ENCODE data around the gene C9orf72.

C9orf72 gene

DNA sequence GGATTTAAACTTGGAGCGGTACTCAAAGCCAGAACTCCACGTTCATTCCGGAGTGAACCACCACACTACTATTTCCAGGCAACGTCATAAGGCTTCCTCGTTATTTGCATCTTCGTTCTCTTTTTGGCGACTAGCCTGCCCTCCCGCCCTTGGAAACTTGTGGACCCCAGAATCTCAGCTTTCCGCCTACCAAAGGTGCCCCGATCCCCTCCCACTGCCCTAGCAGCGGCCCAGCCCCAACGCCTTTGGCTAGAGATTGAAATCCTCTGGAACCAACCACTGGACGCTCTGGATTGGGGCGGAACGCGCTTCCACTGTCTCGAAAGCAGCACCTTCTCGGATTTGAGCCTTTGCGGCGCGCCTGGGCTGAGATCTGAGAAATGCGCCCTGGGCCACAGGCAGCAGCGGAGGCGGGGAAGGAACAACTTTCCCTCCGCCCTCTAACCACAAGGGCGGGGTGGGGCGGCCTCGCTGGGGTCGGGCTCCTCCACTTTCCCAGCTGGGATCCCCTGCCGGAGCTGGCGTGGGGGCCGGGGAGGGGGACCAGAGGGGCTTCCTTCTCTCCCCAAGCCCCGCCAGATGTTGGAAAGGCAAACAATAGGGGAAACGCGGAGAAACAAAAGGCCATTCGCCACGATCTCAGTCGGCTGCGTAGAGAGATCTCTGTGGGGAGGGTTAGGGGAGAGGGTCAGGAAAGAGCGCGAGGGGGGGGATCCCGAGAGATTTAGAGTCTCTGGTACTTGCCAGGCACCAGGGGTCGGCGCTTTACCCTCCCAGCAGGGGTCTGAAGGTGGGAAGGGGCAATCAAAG is 45.0 kb downstream of the C9orf72 start:
- TF ChIP-seq POLR2A (IDR thresholded peaks at IDR 0.05; ENCODE audit: low read depth, low read length): no peak
- FAIRE-seq: no peak
- no peak for DNase-seq (ENCODE audit: insufficient read length, low spot score)

DNA sequence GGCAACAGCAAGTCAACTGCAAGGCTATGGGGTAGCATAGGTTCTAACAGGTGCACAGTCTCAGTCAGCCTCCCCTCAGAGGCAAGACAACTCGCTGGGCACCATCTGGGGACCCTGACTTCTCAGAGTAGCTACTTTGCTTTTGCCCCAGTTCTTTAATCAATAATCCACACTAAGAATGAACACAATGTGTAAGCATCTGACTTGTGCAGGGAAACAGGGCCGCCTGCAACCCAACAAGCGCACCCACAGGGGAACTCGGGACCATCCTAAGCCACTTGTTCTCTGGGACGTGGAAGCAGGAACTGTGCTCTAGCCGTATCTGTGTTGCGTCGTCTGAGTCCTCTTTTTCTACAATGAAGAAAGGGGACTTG is 45.6 kb downstream of the C9orf72 start:
- no peak for FAIRE-seq
- TF ChIP-seq POLR2A (IDR thresholded peaks at IDR 0.05; ENCODE audit: low read depth, low read length): no peak
- no peak for DNase-seq (ENCODE audit: insufficient read length, low spot score)

- FAIRE-seq: no peak
- TF ChIP-seq POLR2A (IDR thresholded peaks at IDR 0.05; ENCODE audit: low read depth, low read length): no peak
Observed at GRCh38 chr9:27524236-27524635, 49.0 kb downstream of the C9orf72 start, which contains the start of gene IFNK. Gene IFNK (plus strand): TSS chr9:27524290. CDS start chr9:27524337, 47 bp downstream.

DNA sequence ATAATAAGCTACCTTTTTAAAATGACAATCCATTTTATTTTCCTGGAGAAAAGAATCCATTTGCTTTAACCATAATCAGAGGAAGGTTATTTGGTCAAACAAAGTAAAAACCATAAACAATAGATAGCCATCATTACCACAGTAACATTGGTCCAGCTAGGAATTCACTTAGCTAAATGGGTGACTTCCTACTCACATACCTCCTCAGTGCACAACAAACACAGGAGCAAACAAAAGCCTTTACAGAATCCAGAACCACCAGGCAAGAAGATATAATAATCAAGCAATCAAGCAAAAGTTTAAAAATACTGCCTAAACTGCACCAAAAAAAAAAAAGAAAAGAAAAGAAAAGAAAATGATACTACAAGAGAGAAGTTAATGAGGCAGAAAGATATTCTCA is 50.1 kb downstream of the C9orf72 start:
- no peak for FAIRE-seq
- DNase-seq (ENCODE audit: insufficient read length, low spot score): no peak
- TF ChIP-seq POLR2A (IDR thresholded peaks at IDR 0.05; ENCODE audit: low read depth, low read length): no peak

More at GRCh38 chr9:27524236-27524635, 49.0 kb downstream of the C9orf72 start, which contains the start of gene IFNK:
- no peak for DNase-seq (ENCODE audit: insufficient read length, low spot score)

DNA sequence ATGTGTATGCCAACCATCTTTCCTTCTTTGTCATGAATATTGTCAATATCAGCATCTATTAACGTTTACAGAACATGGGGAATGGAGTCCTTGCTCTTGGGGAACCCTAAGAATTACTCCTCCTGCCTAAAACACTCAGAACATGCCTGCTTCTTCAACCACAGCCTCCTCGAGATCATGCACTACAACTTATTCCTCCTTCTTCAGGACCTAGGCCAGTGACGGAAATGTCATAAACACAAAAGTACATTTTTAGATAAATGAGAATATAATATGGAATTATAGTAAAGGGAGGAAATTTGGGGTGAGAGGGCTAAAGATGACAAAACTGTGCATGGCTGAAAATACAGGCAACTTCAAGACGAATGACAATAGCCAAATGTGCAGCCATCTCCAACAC is 52.3 kb downstream of the C9orf72 start:
- DNase-seq (ENCODE audit: insufficient read length, low spot score) (no peak), FAIRE-seq (no peak)
- TF ChIP-seq POLR2A (IDR thresholded peaks at IDR 0.05; ENCODE audit: low read depth, low read length): no peak

GRCh38 chr9:27519466-27520465 is 53.5 kb downstream of the C9orf72 start:
- TF ChIP-seq POLR2A (IDR thresholded peaks at IDR 0.05; ENCODE audit: low read depth, low read length): no peak
- DNase-seq (ENCODE audit: insufficient read length, low spot score) (no peak), FAIRE-seq (peak; percentile 62)

- DNase-seq (ENCODE audit: insufficient read length, low spot score) (no peak), FAIRE-seq (no peak)
- TF ChIP-seq POLR2A (IDR thresholded peaks at IDR 0.05; ENCODE audit: low read depth, low read length): no peak
Observed at GRCh38 chr9:27518809-27519208, 54.5 kb downstream of the C9orf72 start.

- no peak for TF ChIP-seq POLR2A (IDR thresholded peaks at IDR 0.05; ENCODE audit: low read depth, low read length)
- no peak for FAIRE-seq
- DNase-seq (ENCODE audit: insufficient read length, low spot score): no peak
Observed at GRCh38 chr9:27518006-27518405, 55.3 kb downstream of the C9orf72 start.

DNA sequence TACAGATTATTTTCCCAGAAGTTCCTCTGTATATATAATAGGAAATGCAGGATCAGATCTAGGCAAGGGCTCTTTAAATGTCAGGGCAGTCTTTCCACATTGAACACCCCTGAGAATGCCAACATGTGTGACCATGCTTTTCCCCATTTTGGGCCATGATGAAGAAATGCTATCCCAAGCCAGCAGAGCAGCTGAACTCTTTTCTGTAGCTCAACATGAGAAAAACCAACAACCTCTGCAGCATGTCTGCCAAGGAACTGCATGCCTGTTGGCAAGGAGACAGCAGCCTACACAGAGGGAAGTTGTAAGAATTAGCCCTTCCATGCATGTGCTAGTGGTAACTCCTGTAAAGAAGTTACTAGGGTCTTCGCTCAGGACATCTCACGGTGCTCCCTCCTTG is 58.7 kb downstream of the C9orf72 start:
- DNase-seq (ENCODE audit: insufficient read length, low spot score) (no peak), FAIRE-seq (no peak)
- TF ChIP-seq POLR2A (IDR thresholded peaks at IDR 0.05; ENCODE audit: low read depth, low read length): no peak

GRCh38 chr9:27511771-27512170 is 61.5 kb downstream of the C9orf72 start:
- DNase-seq (ENCODE audit: insufficient read length, low spot score): no peak
- no peak for FAIRE-seq
- no peak for TF ChIP-seq POLR2A (IDR thresholded peaks at IDR 0.05; ENCODE audit: low read depth, low read length)

- no peak for FAIRE-seq
- no peak for TF ChIP-seq POLR2A (IDR thresholded peaks at IDR 0.05; ENCODE audit: low read depth, low read length)
- DNase-seq (ENCODE audit: insufficient read length, low spot score): no peak
Observed at GRCh38 chr9:27510780-27511179, 62.5 kb downstream of the C9orf72 start.

- no peak for TF ChIP-seq POLR2A (IDR thresholded peaks at IDR 0.05; ENCODE audit: low read depth, low read length)
- no peak for DNase-seq (ENCODE audit: insufficient read length, low spot score)
- FAIRE-seq: no peak
Observed at GRCh38 chr9:27506981-27507380, 66.3 kb downstream of the C9orf72 start.

DNA sequence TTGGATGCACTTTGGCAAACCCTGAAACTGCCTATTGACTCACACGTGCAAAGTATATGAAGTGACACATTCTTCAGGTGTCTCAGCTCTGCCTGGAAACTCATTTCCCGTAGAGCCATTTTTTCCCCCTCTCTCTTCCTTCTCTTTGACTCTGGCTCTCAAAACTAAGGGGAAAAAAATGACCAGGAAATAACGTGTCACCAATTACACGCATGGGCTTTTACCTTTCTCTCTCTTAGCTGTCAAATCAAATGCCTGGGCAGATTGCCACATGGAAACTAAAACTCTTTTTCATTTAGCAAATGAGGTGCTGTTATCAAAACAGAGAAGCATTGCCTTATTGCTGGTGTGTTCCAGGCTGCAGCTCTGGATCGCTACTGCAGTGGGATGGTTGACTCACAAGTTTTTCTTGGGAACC is 67.5 kb downstream of the C9orf72 start:
- no peak for TF ChIP-seq POLR2A (IDR thresholded peaks at IDR 0.05; ENCODE audit: low read depth, low read length)
- DNase-seq (ENCODE audit: insufficient read length, low spot score) (no peak), FAIRE-seq (no peak)

- no peak for TF ChIP-seq POLR2A (IDR thresholded peaks at IDR 0.05; ENCODE audit: low read depth, low read length)
- no peak for FAIRE-seq
- no peak for DNase-seq (ENCODE audit: insufficient read length, low spot score)
Observed at GRCh38 chr9:27504259-27504658, 69.0 kb downstream of the C9orf72 start.
